Astrocyte of the spinal cord (primary cell): ENCODE results near the gene PRR5L.

Experiments used
- DNase-seq: peaks from one replicate; pipeline ENCODE4 v3.0.0; 2011; ENCODE audit warnings: low read depth, low spot score
- H3K4me3 ChIP-seq: 2 replicates; pipeline ENCODE4 v1.5.1; 2011; ENCODE audit warnings: low read depth, mild to moderate bottlenecking, low read length, moderate library complexity
- in situ Hi-C: cut with HindIII; loops from 2 replicates; pipeline ENCODE4 v1.10.0; 2017; ENCODE audit warnings: low sequenced_read_pairs
- TF ChIP-seq, protein P1 (sequence below): IDR thresholded peaks from 2 replicates; pipeline ENCODE4 v1.5.1; 2012; ENCODE audit warnings: low read depth, mild to moderate bottlenecking, low read length, inconsistent platforms

Gene PRR5L

DNA sequence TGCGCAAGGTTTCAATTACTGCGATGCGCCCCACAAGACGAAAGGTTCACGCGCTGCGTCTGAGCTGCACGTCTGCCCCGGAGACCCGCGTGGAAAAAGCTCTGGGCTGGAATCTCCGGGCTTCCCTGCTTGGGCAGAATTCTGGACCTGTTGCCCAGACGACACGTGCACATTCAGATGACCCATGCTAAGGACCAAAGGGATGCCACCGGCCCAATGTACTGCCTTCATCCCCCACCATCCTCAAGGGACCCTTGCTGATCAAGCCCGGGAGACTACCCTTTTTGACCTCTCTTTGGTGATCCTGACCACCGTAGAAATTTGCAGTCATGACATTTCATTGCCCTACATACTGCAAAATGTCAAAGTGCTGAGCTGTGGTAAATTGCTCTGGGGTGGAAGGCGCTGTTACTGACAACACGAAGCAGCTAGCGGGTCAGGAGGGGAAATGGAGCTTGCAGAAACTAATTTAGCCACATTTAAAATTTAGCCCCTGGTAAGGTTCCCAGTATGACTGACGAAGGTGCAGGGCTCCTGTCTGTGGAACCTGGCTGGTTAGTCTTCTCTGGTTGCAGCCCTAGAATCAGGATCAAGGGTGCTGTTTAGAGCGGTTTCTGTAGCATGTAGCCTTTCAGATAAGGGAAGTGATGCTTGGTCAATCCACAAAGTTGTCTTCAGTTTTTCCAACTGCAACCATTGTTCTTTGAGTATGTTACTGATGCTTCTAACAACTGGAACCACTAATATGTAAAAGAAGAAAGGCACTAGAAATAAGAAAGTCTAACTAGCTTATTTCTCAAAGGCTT, 81.9 kb downstream of the PRR5L start:
- TF ChIP-seq, protein P1, sequence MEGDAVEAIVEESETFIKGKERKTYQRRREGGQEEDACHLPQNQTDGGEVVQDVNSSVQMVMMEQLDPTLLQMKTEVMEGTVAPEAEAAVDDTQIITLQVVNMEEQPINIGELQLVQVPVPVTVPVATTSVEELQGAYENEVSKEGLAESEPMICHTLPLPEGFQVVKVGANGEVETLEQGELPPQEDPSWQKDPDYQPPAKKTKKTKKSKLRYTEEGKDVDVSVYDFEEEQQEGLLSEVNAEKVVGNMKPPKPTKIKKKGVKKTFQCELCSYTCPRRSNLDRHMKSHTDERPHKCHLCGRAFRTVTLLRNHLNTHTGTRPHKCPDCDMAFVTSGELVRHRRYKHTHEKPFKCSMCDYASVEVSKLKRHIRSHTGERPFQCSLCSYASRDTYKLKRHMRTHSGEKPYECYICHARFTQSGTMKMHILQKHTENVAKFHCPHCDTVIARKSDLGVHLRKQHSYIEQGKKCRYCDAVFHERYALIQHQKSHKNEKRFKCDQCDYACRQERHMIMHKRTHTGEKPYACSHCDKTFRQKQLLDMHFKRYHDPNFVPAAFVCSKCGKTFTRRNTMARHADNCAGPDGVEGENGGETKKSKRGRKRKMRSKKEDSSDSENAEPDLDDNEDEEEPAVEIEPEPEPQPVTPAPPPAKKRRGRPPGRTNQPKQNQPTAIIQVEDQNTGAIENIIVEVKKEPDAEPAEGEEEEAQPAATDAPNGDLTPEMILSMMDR: no peak
- peak overlapping the region; percentile 87 for H3K4me3 ChIP-seq
- in situ Hi-C loops: no loop called here
- no peak for DNase-seq

DNA sequence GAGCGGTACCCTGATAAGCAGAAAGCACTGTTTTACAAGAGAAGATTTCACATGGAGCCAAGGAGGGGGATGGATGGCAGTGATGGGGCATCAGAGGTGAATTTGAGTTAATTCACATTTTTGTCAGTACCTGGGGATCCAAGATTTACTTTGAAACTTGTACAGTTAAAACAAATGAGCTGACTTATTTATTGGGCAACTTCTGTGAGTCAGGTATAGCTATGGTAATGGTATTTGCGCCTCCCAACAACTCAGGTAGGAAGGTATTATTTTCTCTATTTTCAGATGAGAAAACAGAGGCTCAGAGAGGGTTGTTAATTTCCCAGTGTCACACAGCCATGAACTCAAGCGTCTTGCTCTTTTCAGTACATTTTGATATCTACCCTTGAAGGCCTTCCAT, 83.6 kb downstream of the PRR5L start:
- in situ Hi-C loops: no loop called here

DNA sequence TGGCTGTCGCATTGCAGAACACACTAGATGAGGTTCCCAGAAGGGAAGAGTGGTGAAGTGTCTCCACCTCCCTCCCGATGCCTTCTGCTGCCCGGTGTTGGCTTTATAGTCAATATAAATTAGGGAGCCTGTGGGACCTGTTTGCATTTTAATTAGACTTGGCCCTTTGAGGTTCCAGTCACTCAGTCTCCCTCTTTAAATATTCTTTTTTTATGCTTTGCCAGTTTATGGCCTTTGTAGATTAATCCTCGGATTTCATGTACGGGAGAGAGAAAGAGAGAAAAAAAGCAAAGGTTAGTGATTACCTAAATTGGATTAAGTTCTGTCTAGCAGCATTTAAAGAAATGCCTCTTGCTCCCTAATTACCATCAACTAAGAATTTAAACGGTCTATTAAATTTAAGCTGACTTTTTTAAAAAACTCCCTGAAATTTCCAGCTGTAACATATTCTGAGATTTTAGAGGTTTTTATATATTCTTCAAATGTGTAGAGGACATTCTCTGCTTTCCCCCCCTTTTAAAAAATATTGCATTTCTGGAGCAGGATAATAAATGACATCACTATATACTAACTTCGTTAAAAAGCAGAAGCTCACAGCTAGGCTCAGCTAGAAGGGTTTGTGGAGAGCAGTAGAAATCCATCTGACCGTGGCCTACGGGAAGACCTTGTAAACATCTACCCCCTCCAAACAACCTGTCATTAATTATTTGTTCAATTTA, 84.4 kb downstream of the PRR5L start:
- TF ChIP-seq, protein P1: no peak
- in situ Hi-C loops: no loop called here
- H3K4me3 ChIP-seq: no peak overlapping the region
- no peak for DNase-seq

More for the DNA sequence above, 83.6 kb downstream of the PRR5L start:
- TF ChIP-seq, protein P1: no peak
- H3K4me3 ChIP-seq: no peak overlapping the region
- DNase-seq: no peak

DNA sequence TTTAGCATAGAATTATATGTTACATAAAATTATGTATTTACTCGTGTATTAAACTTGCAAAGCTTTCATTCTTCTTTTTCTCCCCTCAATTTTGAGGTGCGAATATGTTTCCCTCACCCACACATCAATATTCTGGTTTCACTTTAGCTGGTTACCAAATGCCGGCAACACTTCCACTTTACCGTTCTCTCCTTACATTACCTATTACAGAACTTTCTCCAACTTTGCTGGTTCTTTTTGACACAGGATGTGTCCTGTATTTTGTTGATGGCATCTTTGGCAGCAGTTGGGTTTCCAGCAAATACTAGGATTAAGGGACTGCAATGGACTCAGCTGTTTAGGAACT, 84.9 kb downstream of the PRR5L start:
- in situ Hi-C loops: no loop called here
- no peak overlapping the region for H3K4me3 ChIP-seq
- TF ChIP-seq, protein P1: no peak
- no peak for DNase-seq

DNA sequence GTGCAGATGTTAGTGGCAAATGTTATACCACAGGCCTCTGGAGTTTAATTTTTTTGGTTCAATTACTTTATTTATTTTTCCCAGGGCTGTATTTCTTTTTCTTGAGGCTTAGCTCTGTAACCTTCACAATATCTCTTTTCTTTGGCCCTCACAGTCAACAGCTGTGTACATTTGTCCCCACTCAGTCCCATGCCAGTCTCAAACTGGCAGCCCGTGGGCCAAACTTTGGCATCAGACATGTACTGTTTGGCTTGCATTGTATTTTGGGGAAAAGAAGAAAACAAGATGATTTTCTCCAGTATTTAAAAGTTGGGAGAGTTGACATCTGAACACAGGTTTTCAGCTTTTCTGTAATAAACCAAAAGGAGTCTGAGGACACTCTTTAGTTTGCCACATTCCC, 87.1 kb downstream of the PRR5L start:
- in situ Hi-C loops: no loop called here
- TF ChIP-seq, protein P1: no peak
- no peak overlapping the region for H3K4me3 ChIP-seq
- no peak for DNase-seq

DNA sequence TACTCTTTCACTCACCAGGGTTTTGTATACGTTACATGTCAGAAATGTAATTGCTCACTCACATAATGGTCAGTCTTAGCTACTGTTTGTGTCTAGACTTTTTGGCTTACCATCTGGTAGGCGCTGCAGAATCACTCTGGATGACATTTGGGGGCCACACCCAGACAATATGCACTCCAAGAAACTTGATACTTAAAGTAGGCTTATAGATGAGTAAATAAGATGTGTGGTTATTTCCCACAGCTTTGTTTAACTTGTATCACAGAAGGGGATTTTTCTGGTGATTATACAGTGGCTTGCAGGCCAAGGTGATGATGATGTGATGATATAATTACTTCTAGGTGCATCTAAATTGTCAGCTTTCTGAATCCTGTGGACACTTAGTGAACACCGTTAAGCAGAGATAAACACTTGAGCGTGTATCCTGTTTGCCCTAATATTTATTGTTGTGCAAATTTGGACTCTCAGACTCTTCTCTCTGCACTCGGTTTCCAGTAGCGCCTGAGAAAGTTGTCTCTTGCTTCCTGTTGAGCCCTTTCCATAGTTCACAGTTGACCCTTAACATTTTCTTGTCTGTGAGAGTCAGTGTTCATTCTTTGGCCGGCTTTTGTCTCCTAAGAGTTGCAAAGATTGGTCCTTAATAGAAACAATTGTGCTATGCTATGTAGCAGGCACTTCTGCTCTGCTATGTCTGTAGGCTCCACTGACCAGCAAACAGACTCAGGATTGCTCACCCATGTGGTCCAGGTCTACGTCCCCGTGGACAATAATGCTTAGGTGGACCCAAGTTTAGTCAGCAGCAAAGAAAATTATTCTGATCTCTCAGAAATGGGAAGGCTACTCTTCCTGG, 89.3 kb downstream of the PRR5L start:
- no peak overlapping the region for H3K4me3 ChIP-seq
- DNase-seq: peak; percentile 84
- in situ Hi-C loops: no loop called here
- TF ChIP-seq, protein P1: no peak
